Measurements from ENCODE around the gene PDHA1.

PDHA1 gene

GRCh38 chrX:19358521-19358920, 14.8 kb downstream of the PDHA1 start:
- DNase-seq (ENCODE audit: low read depth), result no peak
- no peak overlapping the region for H3K4me3 ChIP-seq (ENCODE audit: low read length)
- TF ChIP-seq CTCF (conservative IDR thresholded peaks at IDR 0.05; ENCODE audit: low read length), result no peak

- H3K4me3 ChIP-seq (ENCODE audit: low read length), result no peak overlapping the region
- no peak for TF ChIP-seq CTCF (conservative IDR thresholded peaks at IDR 0.05; ENCODE audit: low read length)
- no peak for DNase-seq (ENCODE audit: low read depth)
Measured at GRCh38 chrX:19360903-19361302, 17.2 kb downstream of the PDHA1 start.

GRCh38 chrX:19361701-19362100, 18.0 kb downstream of the PDHA1 start:
- no peak overlapping the region for H3K4me3 ChIP-seq (ENCODE audit: low read length)
- no peak for TF ChIP-seq CTCF (conservative IDR thresholded peaks at IDR 0.05; ENCODE audit: low read length)
- no peak for DNase-seq (ENCODE audit: low read depth)

- DNase-seq (ENCODE audit: low read depth), result no peak
- TF ChIP-seq CTCF (conservative IDR thresholded peaks at IDR 0.05; ENCODE audit: low read length), result no peak
- H3K4me3 ChIP-seq (ENCODE audit: low read length), result no peak overlapping the region
Measured at GRCh38 chrX:19368576-19368975, 24.8 kb downstream of the PDHA1 start.

- no peak for TF ChIP-seq CTCF (conservative IDR thresholded peaks at IDR 0.05; ENCODE audit: low read length)
- peak; percentile 64 for DNase-seq (ENCODE audit: low read depth)
- no peak overlapping the region for H3K4me3 ChIP-seq (ENCODE audit: low read length)
Measured at GRCh38 chrX:19370061-19370460, 26.3 kb downstream of the PDHA1 start.

- peak; percentile 73 for TF ChIP-seq CTCF (conservative IDR thresholded peaks at IDR 0.05; ENCODE audit: low read length)
- DNase-seq (ENCODE audit: low read depth), result peak; percentile 62
- peak overlapping the region; percentile 54 for H3K4me3 ChIP-seq (ENCODE audit: low read length)
Measured at GRCh38 chrX:19372170-19372546, 28.4 kb downstream of the PDHA1 start.

- no peak for TF ChIP-seq CTCF (conservative IDR thresholded peaks at IDR 0.05; ENCODE audit: low read length)
- no peak for DNase-seq (ENCODE audit: low read depth)
- peak overlapping the region; percentile 54 for H3K4me3 ChIP-seq (ENCODE audit: low read length)
Measured at GRCh38 chrX:19372547-19373331, 29.0 kb downstream of the PDHA1 start.

Measured in AG10803 (cell line).